Measurements from ENCODE around the gene CCDC188.

CCDC188 gene

GRCh38 chr22:20179455-20180244 lies 28.8 kb upstream of the CCDC188 start:
- H3K4me3 ChIP-seq (ENCODE audit: low read length): no peak overlapping the region
- DNase-seq (ENCODE audit: low read depth): no peak
- TF ChIP-seq, protein P1, sequence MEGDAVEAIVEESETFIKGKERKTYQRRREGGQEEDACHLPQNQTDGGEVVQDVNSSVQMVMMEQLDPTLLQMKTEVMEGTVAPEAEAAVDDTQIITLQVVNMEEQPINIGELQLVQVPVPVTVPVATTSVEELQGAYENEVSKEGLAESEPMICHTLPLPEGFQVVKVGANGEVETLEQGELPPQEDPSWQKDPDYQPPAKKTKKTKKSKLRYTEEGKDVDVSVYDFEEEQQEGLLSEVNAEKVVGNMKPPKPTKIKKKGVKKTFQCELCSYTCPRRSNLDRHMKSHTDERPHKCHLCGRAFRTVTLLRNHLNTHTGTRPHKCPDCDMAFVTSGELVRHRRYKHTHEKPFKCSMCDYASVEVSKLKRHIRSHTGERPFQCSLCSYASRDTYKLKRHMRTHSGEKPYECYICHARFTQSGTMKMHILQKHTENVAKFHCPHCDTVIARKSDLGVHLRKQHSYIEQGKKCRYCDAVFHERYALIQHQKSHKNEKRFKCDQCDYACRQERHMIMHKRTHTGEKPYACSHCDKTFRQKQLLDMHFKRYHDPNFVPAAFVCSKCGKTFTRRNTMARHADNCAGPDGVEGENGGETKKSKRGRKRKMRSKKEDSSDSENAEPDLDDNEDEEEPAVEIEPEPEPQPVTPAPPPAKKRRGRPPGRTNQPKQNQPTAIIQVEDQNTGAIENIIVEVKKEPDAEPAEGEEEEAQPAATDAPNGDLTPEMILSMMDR (conservative IDR thresholded peaks at IDR 0.05; ENCODE audit: low read depth, low read length): no peak

DNA sequence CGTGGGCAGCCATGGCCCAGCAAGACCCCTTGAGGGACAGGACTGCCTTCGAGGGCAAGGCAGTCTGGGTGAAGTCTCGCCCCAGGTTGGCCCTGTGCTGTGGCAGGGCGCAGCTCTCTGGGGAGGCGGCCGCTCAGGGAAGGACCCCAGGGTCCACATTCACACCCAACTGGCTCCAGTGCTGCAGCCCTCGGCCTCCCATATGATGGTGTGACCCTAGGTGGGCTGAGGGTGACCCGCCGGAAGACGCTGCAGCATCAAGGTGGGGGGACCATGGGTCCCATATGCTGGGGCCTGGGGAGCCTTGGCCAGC lies 28.0 kb upstream of the CCDC188 start:
- DNase-seq (ENCODE audit: low read depth): no peak
- TF ChIP-seq, protein P1 (conservative IDR thresholded peaks at IDR 0.05; ENCODE audit: low read depth, low read length): no peak
- H3K4me3 ChIP-seq (ENCODE audit: low read length): no peak overlapping the region

- TF ChIP-seq, protein P1 (conservative IDR thresholded peaks at IDR 0.05; ENCODE audit: low read depth, low read length): no peak
Measured at GRCh38 chr22:20178075-20178914, 27.4 kb upstream of the CCDC188 start.

DNA sequence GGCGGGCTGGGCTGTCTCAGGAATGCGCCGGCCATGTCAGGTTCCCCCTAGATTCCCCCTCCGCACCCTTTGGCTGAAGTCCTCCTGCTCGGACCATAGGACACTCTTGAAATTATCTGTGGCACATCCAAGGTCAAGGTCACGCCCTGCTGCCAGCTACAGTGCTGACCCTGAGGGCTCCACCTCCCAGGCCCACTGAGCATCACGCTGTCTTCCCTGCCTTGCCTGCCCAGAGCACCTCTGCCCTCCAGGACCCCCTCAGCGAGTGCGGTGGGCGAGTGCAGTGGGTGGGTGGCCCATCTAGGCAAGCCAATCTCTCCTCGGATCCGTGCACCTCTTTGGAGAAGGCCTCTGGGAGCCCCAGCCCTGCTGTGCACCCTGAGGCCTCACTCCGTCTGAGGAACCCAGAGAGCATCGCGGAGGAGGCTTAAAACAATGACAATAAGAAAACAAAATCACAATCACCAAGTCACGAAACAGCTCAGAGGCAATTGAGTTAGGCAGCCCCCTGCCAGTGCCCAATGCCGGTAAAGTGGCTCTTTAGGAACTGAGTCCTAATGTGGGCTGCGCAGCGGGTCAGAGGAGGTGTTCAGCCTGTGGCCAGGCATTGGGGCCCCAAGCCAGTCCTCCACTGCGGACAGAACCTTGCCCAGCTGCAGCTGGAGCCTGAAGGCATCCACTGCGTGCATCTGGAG lies 26.5 kb upstream of the CCDC188 start:
- no peak for DNase-seq (ENCODE audit: low read depth)
- H3K4me3 ChIP-seq (ENCODE audit: low read length): no peak overlapping the region
- TF ChIP-seq, protein P1 (conservative IDR thresholded peaks at IDR 0.05; ENCODE audit: low read depth, low read length): no peak

More at GRCh38 chr22:20178075-20178914, 27.4 kb upstream of the CCDC188 start:
- no peak overlapping the region for H3K4me3 ChIP-seq (ENCODE audit: low read length)
- DNase-seq (ENCODE audit: low read depth): no peak

- H3K4me3 ChIP-seq (ENCODE audit: low read length): no peak overlapping the region
Measured at GRCh38 chr22:20176421-20177085, 25.7 kb upstream of the CCDC188 start.

GRCh38 chr22:20175597-20175900 lies 24.7 kb upstream of the CCDC188 start:
- DNase-seq (ENCODE audit: low read depth): no peak
- H3K4me3 ChIP-seq (ENCODE audit: low read length): no peak overlapping the region
- TF ChIP-seq, protein P1 (conservative IDR thresholded peaks at IDR 0.05; ENCODE audit: low read depth, low read length): peak; percentile 16

More at GRCh38 chr22:20176421-20177085, 25.7 kb upstream of the CCDC188 start:
- TF ChIP-seq, protein P1 (conservative IDR thresholded peaks at IDR 0.05; ENCODE audit: low read depth, low read length): no peak
- no peak for DNase-seq (ENCODE audit: low read depth)
